GM21515 (cell line): ENCODE measurements around the gene ERVFRD-1.

ENCODE experiments used
- ATAC-seq: cut with Tn5 transposase; IDR thresholded peaks from one replicate; pipeline ENCODE4 v1.9.1; 2021; ENCODE audit not compliant: unreplicated experiment

The ERVFRD-1 gene, protein sequence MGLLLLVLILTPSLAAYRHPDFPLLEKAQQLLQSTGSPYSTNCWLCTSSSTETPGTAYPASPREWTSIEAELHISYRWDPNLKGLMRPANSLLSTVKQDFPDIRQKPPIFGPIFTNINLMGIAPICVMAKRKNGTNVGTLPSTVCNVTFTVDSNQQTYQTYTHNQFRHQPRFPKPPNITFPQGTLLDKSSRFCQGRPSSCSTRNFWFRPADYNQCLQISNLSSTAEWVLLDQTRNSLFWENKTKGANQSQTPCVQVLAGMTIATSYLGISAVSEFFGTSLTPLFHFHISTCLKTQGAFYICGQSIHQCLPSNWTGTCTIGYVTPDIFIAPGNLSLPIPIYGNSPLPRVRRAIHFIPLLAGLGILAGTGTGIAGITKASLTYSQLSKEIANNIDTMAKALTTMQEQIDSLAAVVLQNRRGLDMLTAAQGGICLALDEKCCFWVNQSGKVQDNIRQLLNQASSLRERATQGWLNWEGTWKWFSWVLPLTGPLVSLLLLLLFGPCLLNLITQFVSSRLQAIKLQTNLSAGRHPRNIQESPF

DNA sequence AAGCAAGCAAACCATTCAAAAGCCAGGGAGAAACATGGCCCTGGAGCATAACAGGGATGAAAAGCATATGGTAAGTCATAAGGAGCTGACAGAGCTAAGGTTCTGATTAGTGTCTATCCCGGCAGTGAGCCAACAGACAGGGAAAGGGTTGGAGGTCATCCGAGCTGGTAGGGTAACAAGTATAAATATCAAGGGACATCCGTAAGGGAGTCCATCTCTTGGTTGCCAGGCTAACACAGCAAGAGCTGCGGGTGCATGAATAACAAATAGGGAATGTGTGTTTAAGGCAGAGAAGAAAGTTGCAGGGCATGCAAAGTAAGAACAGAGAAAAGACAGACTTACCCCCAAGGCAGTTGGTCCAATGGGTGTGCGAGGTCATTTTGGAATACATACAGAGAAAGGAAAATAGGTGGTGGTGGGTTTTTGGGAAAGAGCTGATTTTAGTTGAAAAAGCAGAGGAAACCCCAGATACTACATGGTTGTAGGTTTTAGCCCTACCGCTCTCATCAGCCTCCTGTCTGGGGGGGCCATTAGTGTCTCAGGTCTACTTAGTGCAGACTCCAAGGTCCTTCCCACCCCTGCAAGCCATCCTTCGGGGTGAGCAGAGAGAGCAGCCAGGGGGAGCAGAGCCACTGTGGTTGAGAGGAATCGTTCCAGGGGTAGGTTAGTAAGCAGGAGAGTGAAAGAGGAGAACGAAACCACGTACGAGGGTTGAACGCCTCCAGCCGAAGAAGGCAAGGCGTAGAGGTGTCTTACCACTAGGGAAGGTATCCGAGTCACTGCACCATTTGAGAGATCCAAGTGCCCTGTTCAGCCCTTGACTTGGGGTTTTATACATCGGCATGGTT, at the start of gene ERVFRD-1:
TSS of gene ERVFRD-1 (minus strand) at position 805 of the 848 bp plus-strand sequence. CDS start 6,415 bp downstream, outside the sequence.
- no peak for ATAC-seq

DNA sequence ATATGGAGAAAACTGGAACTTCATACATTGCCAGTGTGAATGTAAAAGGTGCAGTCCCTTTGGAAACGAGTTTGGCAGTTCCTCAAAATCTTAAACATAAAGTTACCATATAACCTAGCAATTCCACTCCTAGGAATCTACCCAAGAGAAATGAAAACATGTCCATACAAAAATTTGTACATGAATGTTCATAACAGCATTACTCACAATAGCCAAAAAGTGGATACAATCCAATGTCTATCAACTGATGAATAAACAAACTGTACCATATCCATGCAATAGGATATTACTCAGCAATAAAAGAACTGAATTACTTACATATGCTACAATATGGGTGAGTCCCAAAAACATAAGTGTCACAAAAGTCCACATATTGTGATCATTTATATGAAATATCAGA, 48.7 kb upstream of the ERVFRD-1 start:
- no peak for ATAC-seq

DNA sequence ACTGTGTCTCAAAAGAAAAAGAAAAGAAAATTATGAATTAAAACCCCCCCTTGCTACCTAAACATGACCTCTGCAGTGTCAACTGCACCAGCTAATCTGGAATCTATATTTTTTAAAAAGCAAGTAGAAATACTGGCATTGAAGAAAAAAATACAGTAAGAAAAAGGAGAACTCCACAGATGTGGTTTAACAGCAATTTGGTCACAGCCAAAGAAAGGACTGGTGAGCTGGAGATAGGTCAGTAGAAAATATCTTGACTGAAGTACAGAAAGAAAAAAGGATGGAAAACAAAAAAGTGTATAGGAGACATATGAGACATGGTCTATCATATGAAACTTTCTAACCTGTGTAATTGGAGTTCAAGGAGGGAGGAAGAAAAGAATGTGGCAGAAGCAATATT, 44.1 kb upstream of the ERVFRD-1 start:
- no peak for ATAC-seq

DNA sequence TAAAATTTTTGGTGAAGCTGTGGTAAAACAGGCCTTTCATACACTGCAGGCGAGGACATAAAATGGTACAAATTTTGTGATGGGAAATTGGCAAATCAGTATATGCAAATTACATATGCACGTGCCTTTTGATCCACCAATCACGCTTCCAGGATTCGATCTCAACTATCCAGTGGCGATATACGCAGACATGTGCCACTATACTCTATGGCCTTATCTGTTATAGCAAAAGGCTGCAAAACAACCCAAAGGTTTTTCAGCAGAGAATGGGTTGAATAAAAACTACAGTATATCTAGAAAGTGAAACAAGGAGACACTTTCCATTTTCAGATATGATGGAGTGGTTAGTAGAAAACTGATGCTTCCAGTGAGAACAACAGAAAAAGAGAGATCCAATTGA, 41.9 kb upstream of the ERVFRD-1 start:
- no peak for ATAC-seq

DNA sequence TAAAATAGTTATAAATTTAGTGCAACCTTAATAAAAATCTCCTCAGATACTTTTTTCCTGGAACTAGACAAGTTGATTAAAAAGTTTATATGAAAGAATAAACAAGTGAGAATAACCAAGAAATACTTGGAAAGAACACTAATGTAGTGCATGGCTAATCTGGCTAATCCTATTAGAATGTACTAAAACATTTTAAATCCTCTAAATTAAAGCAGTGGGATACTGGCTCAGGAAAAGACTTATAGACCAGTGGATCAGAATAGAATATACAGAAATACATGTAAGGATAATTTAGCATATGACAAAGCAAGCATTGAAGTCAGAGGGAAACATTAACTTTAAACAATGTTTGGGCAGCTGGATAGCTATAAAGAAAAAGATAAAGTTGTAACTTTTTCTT, 41.1 kb upstream of the ERVFRD-1 start:
- ATAC-seq: no peak

DNA sequence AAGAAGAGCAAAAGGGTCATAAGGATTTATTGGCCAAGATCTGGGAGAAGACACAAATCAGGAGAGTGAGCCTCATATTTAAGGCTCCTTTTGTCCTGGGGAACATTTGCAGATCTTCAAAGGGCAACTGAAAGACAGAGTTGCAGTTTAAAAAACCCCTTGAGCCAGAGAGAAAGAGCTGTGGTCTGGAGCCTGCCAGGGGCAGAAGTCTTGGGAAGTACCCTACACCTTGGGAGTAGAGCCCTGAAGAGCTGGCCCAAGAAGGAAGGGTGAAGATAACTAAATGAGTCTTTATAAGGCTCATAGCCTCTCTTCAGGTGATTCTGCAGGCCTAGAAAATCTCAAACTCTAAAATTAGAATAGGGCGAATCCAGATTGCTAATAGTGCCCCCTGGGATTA, 40.0 kb upstream of the ERVFRD-1 start:
- ATAC-seq: no peak

DNA sequence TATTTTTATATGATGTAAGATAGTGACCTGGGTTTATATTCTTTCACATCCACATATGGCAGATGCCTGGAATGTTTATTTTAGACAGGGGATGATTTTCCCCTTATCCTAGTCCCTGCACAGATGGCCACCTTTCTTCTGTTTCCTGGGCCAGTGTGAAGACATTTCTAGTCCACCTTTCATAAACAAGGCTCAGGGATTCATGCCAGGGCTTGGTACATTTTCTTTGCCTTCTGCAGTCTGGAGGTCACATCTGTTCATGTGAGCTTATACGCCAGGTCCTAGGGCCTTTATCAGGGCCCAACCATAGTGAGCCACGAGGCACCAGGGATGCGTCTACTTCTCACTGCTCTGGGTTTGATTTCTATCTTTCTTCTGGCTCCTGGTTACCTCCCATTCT, 38.0 kb upstream of the ERVFRD-1 start:
- ATAC-seq: no peak

DNA sequence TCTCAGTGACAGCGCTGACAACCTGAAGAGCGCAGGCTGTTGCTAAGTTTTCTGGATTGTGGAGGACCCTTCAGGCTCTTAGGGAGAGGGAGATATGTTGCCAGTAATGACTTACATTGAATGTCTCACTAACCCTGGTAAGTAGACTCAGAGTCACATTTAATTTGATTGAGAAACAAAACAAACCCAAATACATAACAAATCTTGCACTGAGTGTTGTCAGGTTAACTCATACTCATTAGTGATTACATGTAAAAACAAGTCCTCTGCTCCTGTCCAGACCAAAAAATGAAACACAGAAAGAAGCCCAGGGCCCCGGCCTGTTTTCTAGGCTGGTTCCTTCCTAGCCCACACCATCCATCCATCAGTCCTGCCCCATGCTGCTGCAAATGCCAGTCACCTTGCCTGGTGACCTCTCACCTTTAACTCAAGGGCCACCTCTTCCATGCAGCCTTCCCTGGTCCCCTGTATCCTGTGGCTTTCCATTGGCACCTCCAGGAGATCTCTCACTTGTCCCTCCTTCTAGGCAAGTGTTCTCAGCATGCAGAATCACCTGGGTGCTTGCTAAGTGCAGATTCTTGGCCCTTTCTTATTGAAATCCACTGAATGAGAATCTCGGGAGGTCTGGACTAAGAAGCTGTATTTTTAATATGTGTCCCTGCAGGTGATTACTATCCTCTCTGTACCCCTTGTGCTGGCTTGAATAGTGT, 34.7 kb upstream of the ERVFRD-1 start:
- no peak for ATAC-seq

DNA sequence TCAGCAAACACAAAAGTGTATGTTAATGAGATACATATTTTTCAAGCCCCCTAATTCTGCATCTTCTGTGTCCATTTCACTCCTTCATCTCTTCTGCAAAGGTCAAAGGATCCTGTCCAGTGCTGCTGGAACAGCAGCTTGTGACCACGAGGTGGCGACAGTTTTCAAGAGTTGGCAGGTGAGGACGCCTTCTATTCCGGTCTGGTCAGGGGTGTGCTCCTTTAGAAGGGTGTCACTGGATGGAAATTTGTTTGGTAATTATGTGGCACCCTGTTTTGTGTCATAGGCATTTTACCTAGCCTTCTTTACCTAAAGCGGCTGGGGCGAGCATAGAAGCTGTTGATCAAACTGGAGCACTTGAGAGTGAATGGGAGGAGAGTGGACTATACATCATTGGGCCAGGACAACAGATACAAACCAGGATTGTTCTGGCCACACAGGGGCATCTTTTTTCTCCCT, 32.9 kb upstream of the ERVFRD-1 start:
- ATAC-seq: no peak

DNA sequence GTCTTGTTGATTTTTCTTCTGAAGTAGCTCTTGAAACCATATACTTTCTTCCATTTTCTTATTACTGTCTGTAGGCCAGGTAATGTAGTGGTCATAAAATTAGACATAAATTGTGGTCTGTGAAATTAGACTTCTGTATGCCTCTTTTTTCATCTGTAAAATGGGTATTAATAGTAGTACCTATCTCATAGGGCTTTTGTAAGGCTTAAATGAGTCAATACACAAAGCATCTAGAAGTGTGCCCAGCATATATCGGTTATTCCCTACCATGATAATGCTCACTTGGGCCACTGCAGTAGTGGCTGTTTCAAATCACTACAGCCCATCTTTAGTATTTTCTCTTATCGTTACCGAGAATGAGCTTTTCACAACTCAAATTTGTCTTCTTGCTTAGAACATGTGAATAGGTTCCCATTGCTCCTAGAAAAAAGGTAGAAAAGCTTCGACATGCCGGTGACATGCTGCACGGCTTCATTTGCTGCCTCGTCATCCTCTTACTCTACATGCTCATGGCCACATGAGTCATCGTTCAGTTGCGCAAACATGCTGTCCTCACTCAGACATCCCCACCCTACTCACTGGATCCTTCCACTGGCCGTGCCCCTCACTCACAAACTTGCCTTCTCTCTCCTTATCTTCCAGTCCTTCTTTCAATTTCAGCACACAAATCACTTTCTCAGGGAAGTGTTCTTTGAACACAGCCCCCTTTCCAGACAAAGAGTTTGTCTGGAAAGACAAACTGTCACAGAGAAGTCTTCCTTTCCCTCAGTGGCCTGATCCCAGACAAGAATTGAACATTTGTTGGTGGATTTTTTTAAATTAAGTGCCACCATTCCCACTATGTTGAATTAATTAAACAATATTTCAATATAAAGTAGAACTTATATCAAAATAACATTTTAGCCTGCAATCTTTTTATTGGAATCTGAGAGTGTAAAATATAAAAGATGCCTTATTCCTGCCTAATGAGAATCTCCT, 32.2 kb upstream of the ERVFRD-1 start:
- no peak for ATAC-seq

DNA sequence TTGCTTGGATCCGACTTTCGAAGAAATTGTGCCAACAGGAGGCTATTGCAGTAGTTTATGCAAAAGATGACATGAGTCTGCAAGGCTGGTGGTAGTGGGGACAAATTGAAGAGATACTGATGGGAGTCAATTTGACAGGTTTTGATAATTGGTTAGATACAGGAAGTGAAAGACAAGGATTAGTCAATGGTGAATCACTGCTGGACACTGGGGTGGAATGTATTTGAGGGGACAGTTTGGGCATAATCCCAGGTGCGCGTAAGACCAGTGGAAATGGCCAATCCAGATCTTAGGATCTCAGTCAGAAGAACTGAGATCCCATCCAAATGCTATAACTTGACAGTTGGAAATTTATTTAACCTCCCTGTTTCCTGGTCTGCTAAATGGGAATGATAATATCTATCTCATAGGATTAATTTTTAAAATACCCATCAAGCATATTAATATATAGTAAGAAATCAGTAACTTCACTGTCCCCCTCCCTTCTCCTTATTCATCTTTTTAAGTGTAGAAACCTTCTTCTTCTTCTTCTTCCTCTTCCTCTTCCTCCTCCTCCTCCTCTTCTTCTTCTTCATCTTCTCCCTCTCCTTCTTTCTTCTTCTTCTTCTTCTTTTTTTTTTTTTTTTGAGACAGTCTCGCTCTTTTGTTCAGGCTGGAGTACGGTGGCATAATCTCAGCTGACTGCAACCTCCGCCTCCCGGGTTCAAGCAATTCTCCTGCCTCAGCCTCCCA, 30.9 kb upstream of the ERVFRD-1 start:
- no peak for ATAC-seq

DNA sequence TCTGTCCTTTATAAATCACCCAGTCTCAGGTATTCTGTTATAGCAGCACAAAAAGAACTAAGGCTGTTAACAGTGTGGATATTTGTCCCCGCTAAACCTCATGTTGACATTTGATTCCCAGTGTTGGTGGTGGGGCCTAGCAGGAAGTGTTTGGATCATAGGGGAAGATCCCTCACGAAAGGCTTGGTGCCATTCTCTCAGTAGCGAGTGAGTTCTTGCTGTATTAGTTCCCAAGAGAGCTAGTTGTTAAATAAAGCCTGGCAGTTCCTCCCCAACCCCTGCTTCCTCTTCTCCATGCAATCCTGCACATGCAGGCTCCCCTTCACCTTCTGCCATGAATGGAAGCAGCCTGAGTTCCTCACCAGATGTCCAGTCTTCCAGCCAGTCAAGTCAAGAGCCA, 29.8 kb upstream of the ERVFRD-1 start:
- ATAC-seq: no peak

DNA sequence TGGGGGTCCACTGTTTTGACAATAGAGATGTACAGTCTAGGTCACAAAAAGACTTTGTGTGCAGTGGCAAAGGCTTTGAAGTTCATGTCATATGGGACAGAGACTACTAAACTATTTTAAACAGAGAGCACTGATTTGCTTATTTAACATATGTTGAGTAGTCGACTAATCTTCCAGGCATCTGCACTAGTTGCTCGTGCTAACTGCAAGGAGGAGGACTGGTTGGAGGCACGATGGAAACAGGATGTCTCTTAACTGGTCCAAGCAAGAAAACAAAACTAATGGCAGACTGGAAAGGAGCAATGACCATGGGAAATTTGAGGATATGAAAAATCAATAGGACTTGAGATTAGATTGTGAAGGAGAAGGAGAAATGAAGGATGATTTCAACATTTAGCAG, 28.5 kb upstream of the ERVFRD-1 start:
- no peak for ATAC-seq

DNA sequence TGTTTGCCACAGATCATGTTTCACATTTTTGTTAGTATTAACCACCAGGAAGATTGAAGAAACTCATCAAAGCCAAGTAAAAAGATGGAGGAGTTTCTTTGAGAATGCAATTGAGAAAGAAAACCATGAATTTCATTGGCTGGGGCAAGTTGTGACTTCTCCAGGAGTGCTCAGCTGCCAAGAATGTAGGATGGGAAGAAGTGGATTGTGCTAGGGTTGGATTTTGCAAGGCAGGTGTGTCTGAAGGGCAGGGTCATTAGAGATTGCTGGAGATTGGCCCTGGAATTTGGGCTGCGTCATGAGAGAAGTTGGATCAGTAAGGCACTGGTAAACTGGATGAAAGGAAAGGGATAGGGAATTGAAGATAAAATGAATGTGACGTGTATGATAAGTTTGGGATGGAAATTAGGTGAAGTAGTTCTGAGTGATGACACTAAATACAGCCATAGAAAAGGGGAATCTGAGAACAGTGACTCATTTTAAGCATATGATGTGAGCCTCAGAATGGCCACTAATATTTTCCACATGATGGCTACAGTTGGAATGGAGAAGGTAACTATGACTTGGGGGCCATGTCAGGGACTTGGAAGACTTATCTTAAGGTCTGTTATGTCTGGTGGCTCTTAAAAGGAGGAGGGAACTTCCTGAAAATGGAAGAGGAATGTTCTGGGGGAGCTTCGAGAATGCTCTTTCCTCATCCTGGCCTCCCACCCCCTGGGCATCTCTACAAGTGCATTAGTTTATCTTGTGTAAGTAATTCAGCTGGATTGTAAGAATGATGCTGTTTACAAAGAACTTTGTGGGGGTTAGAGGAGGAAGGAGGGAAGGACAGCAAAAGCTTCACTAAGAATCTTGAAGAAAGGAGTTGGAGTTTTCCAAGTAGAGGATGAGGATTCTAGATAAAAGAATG, 27.8 kb upstream of the ERVFRD-1 start:
- no peak for ATAC-seq

DNA sequence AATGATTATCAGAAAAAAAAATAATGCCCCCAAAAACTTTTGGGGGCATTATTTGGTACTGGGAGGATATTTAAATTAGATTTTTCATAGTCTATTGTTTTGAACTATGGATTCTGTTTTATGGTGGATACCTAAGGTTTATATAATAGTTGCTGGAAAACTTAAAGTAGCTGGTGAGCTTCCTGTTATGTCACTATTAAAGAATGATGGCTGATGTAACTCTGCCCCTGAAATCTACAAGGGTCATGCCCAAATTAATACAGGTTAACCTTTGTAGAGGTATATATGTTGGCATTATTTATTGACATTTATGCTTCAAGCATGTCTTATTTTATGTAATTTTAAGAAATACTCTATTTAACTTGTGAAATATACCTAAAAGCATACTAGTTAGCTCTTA, 25.3 kb upstream of the ERVFRD-1 start:
- no peak for ATAC-seq

DNA sequence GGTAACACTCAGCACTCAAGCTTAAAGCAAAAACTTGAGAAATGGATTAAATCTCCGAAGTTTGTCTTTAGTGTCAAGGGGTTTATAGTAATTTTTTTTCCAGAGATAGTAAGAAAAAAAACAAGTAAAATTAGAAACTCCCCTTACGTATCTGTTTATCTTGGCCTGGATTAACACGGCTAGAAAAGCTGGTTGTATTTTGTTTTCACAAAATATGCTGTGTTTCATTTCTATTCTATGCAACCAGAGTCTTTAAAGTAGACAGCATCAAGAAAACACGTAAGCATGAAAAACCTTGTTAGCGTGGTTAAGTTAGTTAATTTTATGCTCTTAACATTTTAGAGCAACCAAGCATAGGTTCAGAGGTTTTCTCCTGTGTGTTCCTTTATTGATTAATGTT, 21.8 kb upstream of the ERVFRD-1 start:
- no peak for ATAC-seq

DNA sequence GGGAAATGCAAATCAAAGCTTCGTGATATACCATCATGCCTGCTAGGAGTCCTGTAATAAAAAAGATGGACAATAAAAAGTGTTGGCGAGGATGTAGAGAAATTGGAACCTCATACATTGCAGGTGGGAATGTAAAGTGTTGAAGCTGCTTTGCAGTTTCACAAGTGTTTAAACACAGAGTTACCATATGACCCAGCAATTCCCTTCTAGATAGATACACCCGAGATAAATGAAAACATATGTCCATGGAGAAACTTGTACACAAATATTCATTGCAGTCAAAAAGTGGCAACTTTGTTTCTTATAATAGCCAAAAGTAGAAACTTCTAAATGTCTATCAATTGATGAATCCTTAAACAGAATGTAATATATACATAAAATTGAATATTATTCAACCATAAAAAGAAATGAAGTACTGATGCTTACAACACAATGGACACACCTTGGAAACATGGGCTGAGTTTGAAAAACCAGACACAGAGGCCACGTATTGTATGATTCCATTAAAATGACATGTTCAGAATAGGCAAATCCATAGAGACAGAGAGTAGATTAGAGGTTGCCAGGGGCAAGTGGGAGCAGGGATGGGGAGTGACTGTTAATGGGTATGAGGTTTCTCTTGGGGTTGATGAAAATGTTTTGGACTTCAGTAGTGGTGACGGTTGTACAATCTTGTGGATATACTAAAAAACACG, 20.8 kb upstream of the ERVFRD-1 start:
- ATAC-seq: no peak

DNA sequence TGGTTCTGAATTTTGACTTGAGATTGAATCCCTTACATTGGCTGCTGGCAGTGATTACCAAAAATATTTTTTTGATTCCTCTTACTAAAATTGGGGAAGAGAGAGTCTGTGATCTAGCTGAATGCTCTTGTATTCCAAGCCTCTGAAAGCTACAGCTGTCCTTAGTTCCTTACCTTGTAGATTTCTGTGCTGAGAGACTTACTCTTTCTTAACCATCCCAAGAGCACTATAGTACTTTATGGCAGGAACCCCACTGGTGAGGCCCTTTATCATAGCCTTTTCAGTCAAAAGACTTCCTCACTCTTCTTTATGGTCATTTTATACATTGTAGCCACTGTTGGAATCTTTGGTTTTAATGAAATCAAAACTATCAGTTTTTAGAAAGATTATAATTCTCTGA, 19.1 kb upstream of the ERVFRD-1 start:
- no peak for ATAC-seq
